Measurements from ENCODE around the gene POFUT1. TPM values are rescaled to one million over a fixed set of nuclear protein-coding genes. Genes with fewer than 3 reads are reported as not detected.
A peak's percentile ranks its signal among the peaks of the same experiment; 100 is the strongest.

Gene POFUT1
- total RNA-seq, 1 donor from 2014 or later: 60.6 TPM

GRCh38 chr20:32184961-32185603, 22.6 kb upstream of the POFUT1 start:
- Mint-ChIP-seq H3K36me3 (ENCODE audit: low read depth, unreplicated experiment) (peaks cover 3% of the 10 kb centered on the region), H3K27ac (ENCODE audit: unreplicated experiment) (no peak overlapping the region), H3K4me1 (ENCODE audit: low read depth, unreplicated experiment) (no peaks in the 10 kb centered on the region), H3K27me3 (ENCODE audit: low read depth, unreplicated experiment) (no peaks in the 10 kb centered on the region), H3K4me3 (ENCODE audit: unreplicated experiment) (no peak overlapping the region), H3K9me3 (ENCODE audit: unreplicated experiment) (peaks cover 2% of the 10 kb centered on the region)
- H3K27ac ChIP-seq (ENCODE audit: low read depth, low read length): no peak overlapping the region
- H3K9me3 ChIP-seq (ENCODE audit: insufficient read depth, low read depth, low read length): peaks cover 4% of the 10 kb centered on the region
- H2AFZ ChIP-seq (ENCODE audit: low read depth, low read length): no peak overlapping the region
- no peaks in the 10 kb centered on the region for H3K27me3 ChIP-seq (ENCODE audit: insufficient read depth, low read length)
- TF ChIP-seq CTCF (IDR thresholded peaks at IDR 0.05; ENCODE audit: insufficient read depth, low read depth, low read length) (no peak), EZH2 (IDR thresholded peaks at IDR 0.05; ENCODE audit: insufficient read depth, low read length) (no peak)
- H3K79me2 ChIP-seq (ENCODE audit: insufficient read depth, low read length): peaks cover 9% of the 10 kb centered on the region
- no peaks in the 10 kb centered on the region for H3K36me3 ChIP-seq (ENCODE audit: insufficient read depth, low read length)
- H3K4me3 ChIP-seq (ENCODE audit: insufficient read depth, low read depth, low read length): no peak overlapping the region
- H3K4me1 ChIP-seq (ENCODE audit: insufficient read depth, low read length): peaks cover 6% of the 10 kb centered on the region
- H3K9ac ChIP-seq (ENCODE audit: low read length): no peak overlapping the region
- FAIRE-seq (no peak), DNase-seq (ENCODE audit: low read depth) (no peak)
- H4K20me1 ChIP-seq (ENCODE audit: insufficient read depth, low read length): no peaks in the 10 kb centered on the region
- no peak overlapping the region for H3K4me2 ChIP-seq (ENCODE audit: low read length)

- H3K36me3 ChIP-seq (ENCODE audit: insufficient read depth, low read length): no peaks in the 10 kb centered on the region
- H3K27me3 ChIP-seq (ENCODE audit: insufficient read depth, low read length): no peaks in the 10 kb centered on the region
- peaks cover 2% of the 10 kb centered on the region for H3K4me1 Mint-ChIP-seq (ENCODE audit: low read depth, unreplicated experiment)
- H3K9me3 Mint-ChIP-seq (ENCODE audit: unreplicated experiment): peaks cover 2% of the 10 kb centered on the region
- peaks cover 12% of the 10 kb centered on the region for H3K4me1 ChIP-seq (ENCODE audit: insufficient read depth, low read length)
- H3K4me3 ChIP-seq (ENCODE audit: insufficient read depth, low read depth, low read length): no peak overlapping the region
- H3K27me3 Mint-ChIP-seq (ENCODE audit: low read depth, unreplicated experiment): no peaks in the 10 kb centered on the region
- H3K4me2 ChIP-seq (ENCODE audit: low read length): no peak overlapping the region
- H3K36me3 Mint-ChIP-seq (ENCODE audit: low read depth, unreplicated experiment): peaks cover 3% of the 10 kb centered on the region
- no peak for DNase-seq (ENCODE audit: low read depth)
- H3K27ac Mint-ChIP-seq (ENCODE audit: unreplicated experiment): no peak overlapping the region
- no peak for FAIRE-seq
- H3K4me3 Mint-ChIP-seq (ENCODE audit: unreplicated experiment): no peak overlapping the region
- no peaks in the 10 kb centered on the region for H4K20me1 ChIP-seq (ENCODE audit: insufficient read depth, low read length)
- TF ChIP-seq CTCF (IDR thresholded peaks at IDR 0.05; ENCODE audit: insufficient read depth, low read depth, low read length) (no peak), EZH2 (IDR thresholded peaks at IDR 0.05; ENCODE audit: insufficient read depth, low read length) (no peak)
- H3K27ac ChIP-seq (ENCODE audit: low read depth, low read length): no peak overlapping the region
- peaks cover 1% of the 10 kb centered on the region for H3K9me3 ChIP-seq (ENCODE audit: insufficient read depth, low read depth, low read length)
- H2AFZ ChIP-seq (ENCODE audit: low read depth, low read length): no peak overlapping the region
- no peak overlapping the region for H3K9ac ChIP-seq (ENCODE audit: low read length)
- peaks cover 9% of the 10 kb centered on the region for H3K79me2 ChIP-seq (ENCODE audit: insufficient read depth, low read length)
Measured at GRCh38 chr20:32186506-32186905, 21.2 kb upstream of the POFUT1 start.

GRCh38 chr20:32188376-32189122, 19.1 kb upstream of the POFUT1 start:
- TF ChIP-seq EZH2 (IDR thresholded peaks at IDR 0.05; ENCODE audit: insufficient read depth, low read length) (no peak), CTCF (IDR thresholded peaks at IDR 0.05; ENCODE audit: insufficient read depth, low read depth, low read length) (no peak)
- H3K27ac Mint-ChIP-seq (ENCODE audit: unreplicated experiment): peak overlapping the region; percentile 53

More at GRCh38 chr20:32188376-32189122, 19.1 kb upstream of the POFUT1 start:
- Histone ChIP-seq H3K9me3 (ENCODE audit: insufficient read depth, low read depth, low read length) (no peaks in the 10 kb centered on the region), H3K36me3 (ENCODE audit: insufficient read depth, low read length) (peaks cover 2% of the 10 kb centered on the region), H3K4me3 (ENCODE audit: insufficient read depth, low read depth, low read length) (no peak overlapping the region), H3K4me1 (ENCODE audit: insufficient read depth, low read length) (peaks cover 12% of the 10 kb centered on the region), H3K4me2 (ENCODE audit: low read length) (peak overlapping the region; percentile 95), H3K9ac (ENCODE audit: low read length) (no peak overlapping the region), H3K27ac (ENCODE audit: low read depth, low read length) (no peak overlapping the region), H3K27me3 (ENCODE audit: insufficient read depth, low read length) (no peaks in the 10 kb centered on the region), H4K20me1 (ENCODE audit: insufficient read depth, low read length) (no peaks in the 10 kb centered on the region), H3K79me2 (ENCODE audit: insufficient read depth, low read length) (peaks cover 9% of the 10 kb centered on the region), H2AFZ (ENCODE audit: low read depth, low read length) (no peak overlapping the region)
- no peak for FAIRE-seq
- H3K36me3 Mint-ChIP-seq (ENCODE audit: low read depth, unreplicated experiment): peaks cover 3% of the 10 kb centered on the region
- peaks cover 10% of the 10 kb centered on the region for H3K4me1 Mint-ChIP-seq (ENCODE audit: low read depth, unreplicated experiment)
- H3K4me3 Mint-ChIP-seq (ENCODE audit: unreplicated experiment): peak overlapping the region; percentile 40
- no peaks in the 10 kb centered on the region for H3K27me3 Mint-ChIP-seq (ENCODE audit: low read depth, unreplicated experiment)
- H3K9me3 Mint-ChIP-seq (ENCODE audit: unreplicated experiment): peaks cover 2% of the 10 kb centered on the region
- no peak for DNase-seq (ENCODE audit: low read depth)

All from astrocyte (in vitro differentiated cells and primary cell).